GDM1 (cell line): ENCODE results near the gene AKAP10.
"Not testable (repeated sequence)": the region's sequence is repeated elsewhere in the genome, so short reads cannot be mapped to it uniquely, and the experiment has no call there.

Experiments
- DNase-seq: peaks from one replicate; lab custom pipeline; 2025; lab: John Stamatoyannopoulos, UW

AKAP10 gene

DNA sequence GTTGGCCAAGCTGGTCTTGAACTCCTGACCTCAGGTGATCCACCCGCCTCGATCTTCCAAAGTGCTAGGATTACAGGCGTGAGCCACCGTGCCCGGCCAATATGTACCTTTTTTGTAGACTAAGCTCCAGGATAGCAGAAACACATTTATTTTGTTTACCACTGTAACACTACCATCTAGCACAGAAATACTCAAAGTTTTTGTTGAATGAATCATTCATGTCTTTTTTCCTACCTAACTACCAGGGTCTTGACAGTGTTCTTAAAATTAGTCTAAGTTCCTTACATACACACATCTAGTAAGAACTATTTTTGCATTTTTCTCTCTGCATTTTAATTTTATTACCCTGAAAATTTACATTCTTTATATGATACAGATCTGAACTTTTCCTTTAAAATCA is 44.4 kb downstream of the AKAP10 start:
- DNase-seq: no peak

DNA sequence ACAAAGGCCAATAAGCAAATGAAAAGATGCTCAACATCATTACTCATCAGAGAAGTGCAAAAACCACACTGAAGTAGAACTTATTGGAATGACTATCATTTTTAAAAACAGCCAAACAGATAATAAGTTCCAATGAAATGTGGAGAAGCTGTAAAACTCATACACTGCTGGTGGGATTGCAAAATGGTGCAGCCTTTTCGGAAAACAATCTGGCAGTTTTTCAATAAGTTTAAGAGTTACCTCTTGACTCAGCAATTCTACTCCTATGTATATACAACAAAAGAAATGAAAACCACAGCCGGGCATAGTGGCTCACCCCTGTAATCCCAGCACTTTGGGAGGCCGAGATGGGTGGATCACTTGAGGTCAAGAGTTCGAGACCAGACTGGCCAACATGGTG is 49.3 kb downstream of the AKAP10 start:
- no peak for DNase-seq

DNA sequence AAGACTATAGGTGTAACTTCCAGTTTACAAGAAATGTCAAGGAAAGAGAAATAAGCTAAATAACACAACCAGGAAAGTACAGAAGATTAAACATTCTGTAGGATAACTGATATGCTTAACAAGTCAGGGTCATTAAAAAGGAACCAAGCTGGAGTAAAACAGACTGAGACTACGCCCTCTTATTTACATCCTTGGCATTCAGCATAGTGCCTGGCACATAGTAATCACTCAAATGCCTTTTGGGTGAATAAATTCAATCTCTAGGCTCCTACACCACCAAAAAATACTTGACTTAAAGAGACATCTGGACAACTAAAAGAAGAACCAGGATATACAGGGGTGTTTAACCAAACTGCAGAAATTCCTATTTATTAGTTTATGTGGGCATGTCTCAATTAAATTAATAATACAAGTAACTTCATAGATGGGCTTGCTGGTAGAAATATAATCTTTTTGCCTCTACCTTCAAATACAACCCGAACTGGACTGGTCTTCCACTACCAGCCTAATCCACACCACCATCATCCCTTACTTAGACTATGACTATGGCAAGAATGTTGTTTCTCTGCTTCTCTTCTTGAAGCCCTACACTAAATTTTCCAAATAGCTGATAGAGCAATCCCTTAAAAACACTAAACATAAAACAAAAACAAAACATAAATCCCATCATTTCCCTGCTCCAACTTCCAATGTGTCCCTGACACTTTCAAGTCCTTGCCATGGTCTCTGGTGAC is 62.2 kb downstream of the AKAP10 start:
- DNase-seq: no peak

GRCh38 chr17:19911033-19911432 is 66.6 kb downstream of the AKAP10 start:
- DNase-seq: no peak

DNA sequence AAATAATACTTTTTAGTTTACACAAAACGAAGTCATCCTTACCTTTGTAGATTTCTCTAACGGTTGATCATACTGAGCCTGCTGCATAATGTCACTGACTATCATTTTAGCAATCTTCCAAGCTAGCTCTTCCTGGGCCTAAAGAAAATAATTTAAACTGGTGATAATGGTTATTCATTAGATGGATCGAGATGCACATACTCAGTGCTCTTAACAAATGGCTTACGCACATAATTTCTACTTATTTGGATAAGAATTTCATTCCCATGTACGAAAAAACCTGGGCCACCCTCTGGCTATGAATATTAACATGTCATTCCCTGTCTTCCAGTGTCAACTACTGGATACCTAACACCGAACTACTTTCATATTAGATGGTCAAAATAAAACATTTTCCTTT is 68.5 kb downstream of the AKAP10 start:
- DNase-seq: no peak

- DNase-seq: no peak
Observed at GRCh38 chr17:19905502-19905901, 72.1 kb downstream of the AKAP10 start.

DNA sequence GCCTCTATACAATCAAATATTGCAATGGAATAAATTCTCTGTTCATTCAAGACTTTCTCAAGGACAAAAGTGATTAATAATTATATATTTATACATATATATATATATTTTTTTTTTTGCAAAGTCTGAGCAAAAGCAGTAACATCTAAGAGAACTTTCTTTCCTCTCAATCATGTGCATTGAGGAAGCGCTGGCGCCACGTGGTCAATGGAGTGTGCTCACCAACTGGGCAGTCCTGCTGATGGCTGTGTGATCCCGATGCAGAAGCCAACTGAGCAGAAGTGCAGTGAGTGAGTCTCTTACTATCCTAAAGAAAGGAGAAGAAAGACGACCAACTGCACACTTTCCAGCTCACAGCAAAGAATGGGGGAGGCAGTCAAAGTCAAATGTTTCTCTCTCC is 72.7 kb downstream of the AKAP10 start:
- no peak for DNase-seq

DNA sequence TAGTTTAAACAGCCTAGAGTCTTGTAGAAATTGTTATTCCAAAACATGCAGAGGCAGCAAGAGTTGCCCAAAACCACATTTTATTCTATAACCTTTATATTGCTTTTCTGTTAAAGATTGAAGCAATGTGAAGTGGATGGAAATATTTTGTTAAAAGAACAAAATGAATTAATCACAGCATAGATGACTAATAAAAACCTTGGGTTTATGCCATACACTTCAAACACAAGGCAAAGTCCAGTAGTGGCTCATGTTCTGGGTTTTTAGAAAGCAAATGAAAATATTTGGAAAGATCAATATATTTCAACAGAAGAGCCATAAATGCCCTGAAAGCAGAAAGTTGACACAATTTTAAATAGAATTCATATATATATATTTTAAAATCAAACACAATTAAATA is 73.2 kb downstream of the AKAP10 start:
- DNase-seq: no peak

DNA sequence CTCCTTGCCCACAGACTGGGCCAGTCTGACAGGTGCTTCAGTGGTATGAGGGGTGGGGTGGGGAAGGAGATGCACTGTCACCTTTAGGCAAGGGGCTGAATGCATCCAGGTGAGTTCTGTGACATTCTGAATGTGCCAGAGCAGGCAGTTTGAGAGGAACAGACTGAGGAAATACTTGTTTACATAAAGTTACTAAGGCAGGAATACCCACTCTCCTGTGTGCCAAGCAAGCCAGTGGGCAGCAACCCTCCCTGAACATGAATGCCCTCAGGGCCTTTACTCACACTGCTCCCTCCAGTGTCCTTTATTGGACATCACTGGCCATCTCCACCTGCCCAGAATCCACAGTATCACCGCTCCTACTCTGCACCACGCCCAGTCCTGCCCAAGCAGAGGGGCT is 76.8 kb downstream of the AKAP10 start:
- DNase-seq: no peak

- DNase-seq: no peak
Observed at GRCh38 chr17:19897903-19898302, 79.7 kb downstream of the AKAP10 start.

DNA sequence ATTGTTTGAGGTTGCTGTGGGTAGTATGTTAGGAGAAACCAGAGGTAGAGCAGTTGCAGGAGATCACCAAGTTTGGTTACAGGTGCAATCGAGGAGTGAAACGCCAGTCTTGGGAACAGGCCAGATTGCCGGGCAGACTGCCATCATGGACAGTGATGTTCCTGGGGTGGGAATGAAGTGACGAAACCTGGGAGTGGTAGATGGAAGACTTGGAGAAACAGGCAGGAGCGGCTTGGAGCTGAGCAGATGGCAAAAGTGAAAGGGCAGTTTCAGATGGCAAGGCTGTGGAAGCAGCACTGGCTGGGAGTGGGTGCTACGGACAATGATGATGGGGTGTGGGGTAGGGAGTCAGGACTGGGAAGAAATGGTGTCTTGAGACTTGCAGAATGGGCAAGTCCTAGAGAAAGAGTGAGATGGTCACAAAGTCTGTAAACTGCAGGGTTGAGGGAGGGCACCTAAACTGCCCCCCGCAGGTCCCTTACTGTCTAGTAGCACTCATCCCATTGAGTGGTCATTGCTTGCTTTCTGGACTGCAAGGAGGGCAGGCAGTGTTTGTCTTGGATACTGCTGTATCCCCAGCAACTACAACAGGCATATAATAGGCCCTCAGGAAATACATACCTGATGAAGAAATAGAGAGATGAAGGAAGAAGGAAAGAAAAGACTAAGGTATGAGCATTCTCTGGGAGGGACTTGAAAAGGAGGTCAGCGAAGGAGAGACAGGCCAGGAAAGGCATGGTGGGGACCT is 80.4 kb downstream of the AKAP10 start:
- no peak for DNase-seq

DNA sequence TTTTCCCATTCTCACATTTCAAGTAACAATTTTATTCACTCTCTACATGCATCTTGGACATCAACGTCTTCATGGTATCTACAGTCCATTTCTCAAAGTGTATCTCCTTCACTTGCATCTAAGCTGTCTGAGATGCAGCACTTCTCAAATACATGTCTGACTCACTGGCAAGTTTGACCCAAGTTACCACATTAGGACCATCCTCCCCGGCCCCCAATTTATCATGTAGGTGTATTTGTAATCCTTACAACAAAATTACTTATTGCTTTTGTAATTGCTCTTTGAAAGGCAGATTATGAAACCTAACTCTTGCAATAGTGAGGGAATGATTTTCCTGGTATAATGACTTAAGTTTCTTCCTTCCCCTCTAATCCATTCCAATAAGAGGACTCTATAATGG is 80.9 kb downstream of the AKAP10 start:
- no peak for DNase-seq

DNA sequence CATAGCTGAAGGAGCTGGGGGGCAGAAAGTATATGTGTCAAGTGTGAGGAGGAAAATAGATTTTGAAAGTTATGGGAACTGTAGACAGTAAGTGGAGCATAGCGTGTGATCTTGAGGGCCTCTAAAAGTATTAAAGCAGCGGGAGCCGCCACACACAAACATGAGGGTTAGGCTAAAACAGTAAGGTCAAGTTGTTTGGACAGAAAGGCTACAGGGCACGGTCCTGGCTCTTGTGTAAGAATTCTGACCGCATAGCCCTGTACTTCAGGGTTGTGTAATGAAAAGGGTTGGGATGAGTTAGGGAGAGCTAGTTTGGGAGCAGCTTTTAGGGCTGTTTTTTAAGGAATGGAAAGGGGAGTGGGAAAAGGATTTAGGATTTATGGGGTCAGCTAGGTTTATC is 87.1 kb downstream of the AKAP10 start:
- not testable (repeated sequence) for DNase-seq

DNA sequence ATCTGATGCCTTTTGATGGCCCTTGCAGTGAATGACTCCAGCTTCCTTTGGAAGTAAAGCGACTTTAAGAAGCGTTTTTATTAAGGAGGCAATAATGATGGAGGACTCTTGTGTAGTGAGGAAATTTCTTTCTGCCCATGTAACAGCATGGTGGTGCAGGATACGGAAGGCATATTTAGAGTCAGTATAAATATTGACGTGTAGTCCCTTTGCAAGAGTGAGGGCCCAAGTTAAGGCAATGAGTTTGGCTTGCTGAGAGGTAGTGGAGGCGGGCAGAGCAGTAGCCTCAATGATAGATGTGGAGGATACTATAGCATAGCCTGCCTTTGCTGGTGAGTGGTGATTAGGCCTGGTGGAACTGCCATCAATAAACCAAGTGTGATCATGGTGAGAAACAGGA is 87.6 kb downstream of the AKAP10 start:
- not testable (repeated sequence) for DNase-seq

DNA sequence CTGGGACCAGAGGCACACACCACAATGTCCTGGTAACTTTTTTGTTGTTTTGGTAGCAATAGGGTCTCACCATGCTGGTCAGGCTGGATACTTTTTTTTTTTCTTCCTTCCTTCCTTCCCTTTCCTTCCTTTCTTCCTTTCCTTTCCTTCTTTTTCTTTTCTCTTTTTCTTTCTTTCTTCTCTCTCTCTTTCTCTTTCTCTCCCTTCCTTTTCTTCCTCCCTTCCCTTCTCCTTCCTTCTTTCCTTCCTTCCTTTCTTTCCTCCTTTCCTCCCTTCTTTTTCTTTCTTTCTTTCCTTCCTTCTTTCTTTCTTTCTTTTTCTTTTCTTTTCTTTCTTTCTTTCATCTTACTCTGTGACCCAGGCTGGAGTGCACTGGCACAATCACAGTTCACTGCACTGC is 91.5 kb downstream of the AKAP10 start:
- DNase-seq: no peak

- DNase-seq: no peak
Observed at GRCh38 chr17:19883537-19884215, 94.0 kb downstream of the AKAP10 start.

GRCh38 chr17:19880393-19880792 is 97.2 kb downstream of the AKAP10 start:
- DNase-seq: no peak

GRCh38 chr17:19877364-19877945 is 100.2 kb downstream of the AKAP10 start:
- DNase-seq: no peak

DNA sequence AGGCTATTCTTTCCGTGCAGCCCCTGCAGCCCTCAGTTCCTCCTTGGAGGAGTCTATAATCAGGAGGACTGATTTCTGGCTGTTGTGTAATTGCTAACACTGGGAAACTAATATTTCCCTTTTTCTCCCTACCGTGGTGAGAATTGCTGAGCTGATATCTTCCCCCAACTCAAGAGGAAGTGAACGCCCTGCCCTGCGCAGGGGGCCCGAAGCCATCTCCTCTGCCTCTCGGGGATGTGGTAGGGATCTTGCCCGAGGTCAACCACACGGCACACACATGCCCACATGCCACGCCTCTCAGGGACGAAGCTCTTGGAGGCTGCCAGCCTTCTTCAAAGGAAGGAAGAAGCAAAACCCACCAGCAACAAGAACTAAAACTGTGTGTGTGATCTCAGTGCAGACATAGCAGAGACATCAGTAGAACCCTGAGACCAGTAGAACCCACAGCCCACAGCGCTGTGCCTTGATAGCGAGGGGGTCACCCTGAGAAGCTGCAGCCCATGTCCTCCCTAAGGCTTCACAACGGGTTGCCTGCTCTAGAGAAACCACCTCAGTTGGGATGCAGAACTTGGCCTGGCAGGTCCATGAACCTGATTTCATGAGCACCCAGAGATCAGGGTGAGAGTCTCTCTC is 101.0 kb downstream of the AKAP10 start:
- DNase-seq: peak; percentile 82

- no peak for DNase-seq
Observed at GRCh38 chr17:19874256-19874655, 103.4 kb downstream of the AKAP10 start.

DNA sequence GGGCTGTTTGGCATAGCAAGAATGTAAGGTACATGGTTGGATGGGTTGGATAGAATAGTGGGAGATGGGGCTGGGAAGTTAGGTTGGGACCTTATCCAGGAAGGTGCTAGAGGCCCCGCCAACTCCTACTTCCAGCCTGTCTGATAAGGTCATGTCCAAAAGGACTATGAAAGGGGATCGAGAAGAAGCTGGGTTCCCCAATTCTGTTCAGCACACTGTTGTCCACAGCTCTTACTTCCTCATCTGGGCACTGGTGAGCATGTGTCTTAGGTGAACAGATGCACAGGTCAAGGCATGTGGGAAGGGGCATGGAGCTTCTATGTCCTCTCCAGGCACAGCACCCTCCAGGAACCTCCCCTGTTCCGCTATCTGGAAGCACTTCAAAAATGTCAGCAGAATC is 104.3 kb downstream of the AKAP10 start:
- DNase-seq: no peak

DNA sequence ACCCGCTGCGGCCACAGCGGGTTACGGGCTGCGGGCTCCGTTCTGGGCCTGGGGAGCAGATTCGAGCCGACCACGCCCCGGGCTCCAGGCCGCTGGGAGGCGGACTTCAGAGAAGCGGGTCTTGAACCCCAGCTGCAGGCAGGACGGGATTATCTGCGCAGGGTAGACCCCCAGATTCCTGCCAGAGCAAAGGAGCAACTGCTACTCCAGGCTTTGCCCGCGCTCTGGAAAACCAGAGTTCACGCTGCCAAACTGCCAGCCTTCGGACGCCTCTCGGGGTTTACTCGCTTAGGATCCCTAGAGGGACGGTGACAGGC is 109.6 kb downstream of the AKAP10 start:
- no peak for DNase-seq
